Left cardiac atrium (tissue), 4 donors: ENCODE measurements around the gene NOL3. TPM values are rescaled to one million over a fixed set of nuclear protein-coding genes. Genes with fewer than 3 reads are reported as not detected.

Experiments
- ATAC-seq, 2 donors: fragments of 200-7000 bp; cut with Tn5 transposase; one replicate each; pipeline ENCODE4 v1.9.1; 2020; ENCODE audit warnings: mild to moderate bottlenecking in 2 of 2, moderate library complexity in 2 of 2
- DNase-seq: peaks from one replicate; pipeline ENCODE4 v3.0.0-alpha.2; 2020
- intact Hi-C, 2 donors: fragments of 100-400 bp; cut with DNase I; formaldehyde crosslinking; loops; one replicate each; pipeline versions ENCODE4 v1.14.1 to v1.15.1; 2022 to 2023
- total RNA-seq, 2 donors: library from RNA; stranded (reverse); fragmentation: NEBNext Ultra II Directional; extraction: Animal tissue kit (Norgen Biotek cat#: 25700); gene quantifications; one replicate each; pipeline ENCODE4 v1.2.1, GENCODE V29; 2021
- donor health status: DM: no; HTN: yes; CAD: no.
- donor health status: DM: no; HTN: yes; CAD: no; lungs with severe emphysema.
- donor health status: DM: yes; HTN: yes; CAD: no.
- donor health status: Dilated cardiomyopathy.

The NOL3 gene
- total RNA-seq, 2 donors from 2014 or later: 58.6 to 80.5 TPM

DNA sequence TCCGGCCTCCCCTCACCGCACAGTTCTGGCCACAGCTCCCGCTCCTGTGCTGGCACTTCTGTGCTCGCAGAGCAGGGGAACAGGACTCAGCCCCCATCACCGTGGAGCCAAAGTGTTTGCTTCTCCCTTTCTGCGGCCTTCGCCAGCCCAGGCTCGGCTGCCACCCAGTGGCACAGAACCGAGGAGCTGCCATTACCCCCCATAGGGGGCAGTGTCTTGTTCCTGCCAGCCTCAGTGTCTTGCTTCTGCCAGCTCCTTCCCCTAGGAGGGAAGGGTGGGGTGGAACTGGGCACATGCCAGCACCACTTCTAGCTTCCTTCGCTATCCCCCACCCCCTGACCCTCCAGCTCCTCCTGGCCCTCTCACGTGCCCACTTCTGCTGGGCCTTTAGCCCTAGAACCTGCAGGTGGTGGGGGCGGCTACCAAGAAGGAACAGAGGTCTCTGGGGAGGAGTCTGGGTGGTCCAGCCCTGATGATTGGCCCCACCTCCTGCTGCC, 27.9 kb downstream of the NOL3 start:
- DNase-seq (peak; percentile 54), ATAC-seq (peak; percentile 16 to 45)
- intact Hi-C loops: no loop called here

DNA sequence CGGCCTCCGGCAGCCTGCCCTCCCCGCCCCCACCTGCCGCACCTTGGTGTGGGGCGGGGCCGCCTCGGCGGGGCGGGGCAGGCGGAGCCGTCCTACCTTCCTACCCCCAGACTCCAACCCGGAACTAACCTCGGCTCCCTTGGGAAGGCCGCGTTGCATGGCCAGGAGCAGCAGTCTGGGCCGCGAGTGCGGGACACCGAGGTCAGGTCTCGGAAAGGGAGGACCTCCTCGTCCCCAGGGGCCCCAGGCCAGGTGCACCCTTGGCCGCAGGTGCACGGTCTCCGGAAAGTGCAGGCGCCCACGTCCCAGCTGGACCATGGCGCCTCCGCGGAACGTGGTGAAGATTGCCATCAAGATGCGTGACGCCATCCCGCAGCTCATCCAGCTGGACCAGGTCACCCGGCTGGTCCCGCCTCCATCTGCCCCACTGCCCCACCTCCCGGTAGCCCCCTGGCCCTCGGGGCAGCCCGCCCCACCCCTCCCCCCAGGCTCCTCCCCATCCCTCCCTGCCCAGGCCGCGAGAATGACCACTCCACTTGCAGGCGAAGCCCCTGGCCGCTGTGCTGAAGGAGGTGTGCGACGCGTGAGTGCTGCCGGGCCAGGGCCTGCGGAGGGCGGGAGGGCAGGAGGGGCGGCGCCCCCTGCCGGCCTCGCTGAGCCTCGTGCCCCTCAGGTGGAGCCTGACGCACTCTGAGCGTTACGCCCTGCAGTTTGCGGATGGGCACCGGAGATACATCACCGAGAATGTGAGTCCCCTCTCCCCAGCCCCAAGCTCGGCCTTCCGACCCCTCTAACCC, 28.9 kb downstream of the NOL3 start, which contains the start of gene ELMO3:
Gene ELMO3, plus strand, starts transcription at position 121 of the 797 bp plus-strand sequence. Its CDS starts 196 bp downstream, at position 317.
- peak; percentile 28 to 47 for ATAC-seq
- intact Hi-C loops: no loop called here
- DNase-seq: no peak

DNA sequence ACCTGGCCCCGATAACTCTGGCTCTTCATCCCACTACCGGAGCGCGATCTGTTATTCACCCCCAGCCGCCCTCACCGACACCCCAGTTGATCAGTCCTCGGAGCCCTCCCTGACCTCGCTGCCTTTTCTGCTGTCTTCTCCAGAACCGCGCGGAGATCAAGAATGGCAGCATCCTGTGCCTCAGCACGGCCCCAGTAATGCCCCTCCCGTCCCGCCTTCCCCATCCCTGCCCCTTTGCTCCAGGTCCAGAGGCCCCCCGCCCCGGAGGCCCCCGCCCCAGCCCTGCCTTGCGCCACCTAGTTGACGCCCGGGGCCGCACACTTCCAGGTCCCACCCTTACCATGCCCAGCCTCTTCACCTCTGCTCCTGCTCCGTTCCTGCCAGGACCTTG, 29.5 kb downstream of the NOL3 start:
- peak; percentile 3 to 5 for ATAC-seq
- no peak for DNase-seq
- intact Hi-C loops: no loop called here

DNA sequence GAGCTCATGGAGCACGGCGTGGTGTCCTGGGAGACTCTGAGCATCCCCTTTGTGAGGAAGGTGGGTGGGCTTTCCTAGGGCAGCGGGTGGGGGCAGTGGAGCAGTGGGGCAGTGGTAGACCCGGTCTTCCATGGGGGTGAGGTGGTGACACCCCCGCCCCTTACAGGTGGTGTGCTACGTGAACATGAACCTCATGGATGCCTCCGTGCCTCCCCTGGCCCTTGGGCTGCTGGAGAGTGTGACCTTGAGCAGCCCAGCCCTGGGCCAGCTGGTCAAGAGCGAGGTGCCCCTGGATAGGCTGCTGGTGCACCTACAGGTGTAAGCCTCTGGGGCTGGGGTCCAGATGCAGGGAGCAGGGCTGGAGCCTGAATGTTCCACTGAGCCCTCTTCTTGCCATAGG, 30.2 kb downstream of the NOL3 start:
- no peak for DNase-seq
- intact Hi-C loops: no loop called here
- ATAC-seq: no peak

DNA sequence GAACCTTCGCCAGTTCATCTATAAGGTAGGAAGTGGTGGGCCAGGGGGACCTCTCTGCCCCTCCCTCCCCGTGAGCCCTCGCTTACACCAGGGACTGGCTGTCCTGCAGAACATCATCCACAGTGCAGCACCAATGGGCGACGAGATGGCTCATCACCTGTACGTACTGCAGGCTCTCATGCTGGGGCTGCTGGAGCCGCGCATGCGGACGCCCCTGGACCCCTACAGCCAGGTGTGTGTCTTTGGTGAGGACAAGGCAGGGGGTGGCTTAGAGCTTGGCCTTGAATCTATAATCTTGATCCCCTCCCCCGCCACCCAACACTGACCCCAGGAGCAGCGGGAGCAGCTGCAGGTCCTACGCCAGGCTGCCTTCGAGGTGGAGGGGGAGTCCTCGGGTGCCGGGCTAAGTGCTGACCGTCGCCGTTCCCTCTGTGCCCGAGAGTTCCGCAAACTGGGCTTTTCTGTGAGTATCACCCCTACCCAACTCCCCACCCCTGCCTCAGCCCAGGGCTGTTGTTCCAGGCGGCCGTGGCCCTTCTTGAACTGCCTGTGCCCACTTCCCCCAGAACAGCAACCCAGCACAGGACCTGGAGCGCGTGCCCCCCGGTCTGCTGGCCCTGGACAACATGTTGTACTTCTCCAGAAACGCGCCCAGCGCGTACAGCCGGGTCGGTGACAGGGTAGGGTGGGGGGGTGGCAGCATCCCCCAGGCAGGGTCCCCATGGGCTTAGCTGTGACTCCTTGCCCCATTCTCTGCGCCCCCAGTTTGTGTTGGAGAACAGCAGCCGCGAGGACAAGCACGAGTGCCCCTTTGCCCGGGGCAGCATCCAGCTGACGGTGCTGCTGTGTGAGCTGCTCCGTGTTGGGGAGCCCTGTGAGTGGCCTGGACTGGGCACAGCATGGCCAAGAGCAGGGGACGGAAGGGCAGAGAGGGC, 31.3 kb downstream of the NOL3 start:
- no peak for ATAC-seq
- intact Hi-C loops: no loop called here
- DNase-seq: no peak

DNA sequence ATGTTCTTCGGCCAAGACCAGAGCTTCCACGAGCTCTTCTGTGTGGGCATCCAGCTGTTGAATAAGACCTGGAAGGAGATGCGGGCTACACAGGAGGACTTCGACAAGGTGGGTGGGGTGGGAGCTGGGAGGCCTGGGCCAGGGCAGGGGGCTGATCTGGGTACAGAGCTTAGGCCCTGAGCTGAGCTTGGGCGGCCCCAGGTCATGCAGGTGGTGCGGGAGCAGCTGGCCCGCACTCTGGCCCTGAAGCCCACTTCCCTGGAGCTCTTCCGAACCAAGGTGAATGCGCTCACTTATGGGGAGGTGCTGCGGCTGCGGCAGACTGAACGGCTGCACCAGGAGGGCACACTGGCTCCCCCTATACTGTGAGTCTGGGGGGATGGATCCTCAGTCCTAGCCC, 32.1 kb downstream of the NOL3 start:
- DNase-seq: no peak
- ATAC-seq: no peak
- intact Hi-C loops: no loop called here

DNA sequence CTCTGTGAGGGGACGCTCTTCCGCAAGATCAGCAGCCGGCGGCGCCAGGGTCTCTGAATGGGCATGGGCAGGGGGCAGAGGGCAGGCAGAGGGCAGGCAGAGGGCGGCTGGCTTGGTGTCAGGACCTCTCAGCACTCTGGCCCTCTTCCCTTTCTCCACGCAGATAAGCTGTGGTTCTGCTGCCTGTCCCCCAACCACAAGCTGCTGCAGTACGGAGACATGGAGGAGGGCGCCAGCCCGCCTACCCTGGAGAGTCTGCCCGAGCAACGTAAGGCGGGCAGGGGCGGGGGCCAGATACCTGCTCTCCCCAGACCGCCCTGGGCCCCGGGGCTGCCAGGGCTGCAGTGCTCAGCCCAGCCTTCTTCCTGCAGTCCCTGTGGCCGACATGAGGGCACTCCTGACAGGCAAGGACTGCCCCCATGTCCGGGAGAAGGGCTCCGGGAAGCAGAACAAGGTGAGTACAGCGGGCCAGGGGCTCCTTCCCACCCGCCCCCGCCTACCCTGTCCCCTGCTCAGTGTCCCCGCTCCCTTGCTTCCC, 32.7 kb downstream of the NOL3 start:
- intact Hi-C loops: no loop called here
- DNase-seq (no peak), ATAC-seq (no peak)

DNA sequence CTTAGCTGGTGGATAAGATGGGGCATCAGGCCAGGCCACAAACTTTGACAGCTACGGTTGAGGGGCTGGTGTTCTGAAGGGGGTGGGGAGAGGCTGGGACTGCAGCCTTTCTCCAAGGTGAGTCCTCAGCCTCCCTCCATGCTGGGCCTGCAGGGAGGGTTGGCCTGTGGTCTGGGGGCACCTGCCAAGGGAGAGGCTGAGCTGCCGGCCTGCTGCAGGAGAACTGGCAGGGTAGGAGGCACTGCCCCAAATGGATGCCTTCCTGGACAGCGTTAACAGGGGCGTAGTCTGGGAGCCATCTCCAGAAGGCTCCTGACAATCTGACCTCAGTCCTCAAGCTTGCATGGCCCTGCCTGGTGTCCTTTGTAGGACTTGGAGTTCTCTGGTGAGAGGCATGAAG, 33.7 kb downstream of the NOL3 start:
- no peak for ATAC-seq
- intact Hi-C loops: no loop called here
- no peak for DNase-seq

DNA sequence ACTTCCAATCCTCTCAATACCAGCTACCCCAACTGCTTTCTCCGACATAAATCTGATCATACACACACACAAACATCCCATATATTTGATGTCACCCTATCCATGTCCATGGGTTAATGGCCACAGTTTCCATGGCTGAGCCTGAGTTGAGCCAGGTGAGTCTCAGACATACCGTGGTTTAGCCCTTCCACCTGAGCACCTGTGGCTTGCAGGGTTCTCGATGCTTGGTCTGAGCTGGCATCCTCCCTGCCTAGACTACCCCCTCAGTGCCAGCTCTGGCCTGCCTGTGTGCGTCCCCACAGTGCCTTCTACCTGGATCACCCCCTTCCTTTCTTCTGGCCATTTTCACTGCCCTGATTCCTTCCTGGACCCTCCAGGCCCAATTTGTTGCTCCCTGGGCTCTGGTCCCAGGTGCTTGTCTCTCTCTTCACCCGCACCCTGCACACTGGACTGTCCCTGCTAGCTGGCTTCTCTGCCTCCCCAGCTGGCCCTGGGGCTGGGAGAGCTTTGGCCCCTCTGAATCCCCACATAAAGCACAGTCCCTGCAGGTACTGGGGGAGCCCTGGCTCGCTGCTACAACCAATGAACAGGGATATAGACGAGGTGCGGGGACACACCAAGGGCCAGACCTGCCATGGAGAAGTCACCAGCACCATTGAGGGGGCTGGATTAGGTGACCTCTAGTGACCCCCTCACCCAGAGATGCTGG, 35.9 kb downstream of the NOL3 start:
- ATAC-seq (no peak), DNase-seq (no peak)
- intact Hi-C loops: no loop called here

DNA sequence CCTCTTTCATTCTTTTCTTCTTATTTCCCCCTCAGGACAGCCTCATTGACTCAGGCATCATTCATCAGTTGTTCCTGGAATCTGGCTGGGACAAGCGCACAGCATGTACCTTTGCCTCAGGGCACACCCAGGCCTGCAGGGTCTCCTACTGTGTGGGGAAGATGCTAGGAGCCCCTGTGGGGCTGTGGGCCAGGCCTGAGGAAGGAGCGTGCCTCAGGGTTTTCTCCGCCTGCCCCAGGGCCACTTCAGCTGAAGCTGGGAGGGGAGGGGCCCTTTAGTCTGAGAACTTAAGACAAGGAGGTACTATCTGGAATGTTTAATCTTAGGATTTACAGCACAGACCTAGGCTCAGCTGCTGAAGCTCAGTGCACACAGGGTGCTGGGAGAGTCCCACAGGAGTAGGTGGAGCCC, 36.5 kb downstream of the NOL3 start:
- ATAC-seq (no peak), DNase-seq (no peak)
- intact Hi-C loops: no loop called here

DNA sequence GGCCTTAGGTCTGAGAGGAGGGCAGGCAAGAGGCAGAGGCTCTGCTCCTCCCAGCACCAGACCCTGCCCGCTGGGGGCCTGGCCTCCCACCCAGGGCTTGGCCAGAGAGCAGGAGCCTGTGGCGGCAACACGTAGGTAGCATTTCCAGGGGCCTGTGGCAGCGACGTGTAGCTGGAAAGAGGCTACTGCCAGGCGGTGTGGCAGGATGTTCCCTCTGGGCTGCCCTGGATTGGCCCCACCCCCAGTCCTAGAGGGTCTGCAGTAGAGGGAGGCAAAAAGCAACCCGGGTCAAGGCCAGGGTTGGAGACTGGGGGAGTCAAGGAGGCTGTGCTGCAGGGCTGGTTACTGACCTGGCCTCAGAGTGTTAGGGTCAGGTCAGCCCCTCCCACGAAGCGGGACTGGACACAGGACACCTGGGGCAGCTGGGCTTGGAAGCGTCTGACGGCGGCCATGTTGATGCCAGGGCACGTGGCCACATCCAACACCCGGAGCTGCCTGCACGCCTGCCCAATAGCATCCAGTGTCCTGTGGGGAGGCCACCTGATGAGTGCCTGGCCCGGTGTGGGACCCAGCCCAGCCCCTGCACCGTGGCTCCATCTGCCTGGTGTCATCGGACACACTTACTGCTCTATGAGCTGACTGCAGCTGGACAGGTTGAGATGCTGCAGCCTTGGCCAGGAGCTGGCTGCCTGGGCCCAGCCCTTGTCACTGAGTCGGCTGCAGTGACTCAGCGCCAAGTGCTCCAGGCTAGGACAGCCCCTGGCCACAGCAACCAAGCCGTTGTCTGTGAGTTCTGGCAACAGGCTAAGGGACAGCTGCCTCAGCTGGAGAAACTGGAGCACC, 37.1 kb downstream of the NOL3 start:
- DNase-seq (no peak), ATAC-seq (peak in 1 of 2 donors; percentile 13)
- intact Hi-C loops: no loop called here

DNA sequence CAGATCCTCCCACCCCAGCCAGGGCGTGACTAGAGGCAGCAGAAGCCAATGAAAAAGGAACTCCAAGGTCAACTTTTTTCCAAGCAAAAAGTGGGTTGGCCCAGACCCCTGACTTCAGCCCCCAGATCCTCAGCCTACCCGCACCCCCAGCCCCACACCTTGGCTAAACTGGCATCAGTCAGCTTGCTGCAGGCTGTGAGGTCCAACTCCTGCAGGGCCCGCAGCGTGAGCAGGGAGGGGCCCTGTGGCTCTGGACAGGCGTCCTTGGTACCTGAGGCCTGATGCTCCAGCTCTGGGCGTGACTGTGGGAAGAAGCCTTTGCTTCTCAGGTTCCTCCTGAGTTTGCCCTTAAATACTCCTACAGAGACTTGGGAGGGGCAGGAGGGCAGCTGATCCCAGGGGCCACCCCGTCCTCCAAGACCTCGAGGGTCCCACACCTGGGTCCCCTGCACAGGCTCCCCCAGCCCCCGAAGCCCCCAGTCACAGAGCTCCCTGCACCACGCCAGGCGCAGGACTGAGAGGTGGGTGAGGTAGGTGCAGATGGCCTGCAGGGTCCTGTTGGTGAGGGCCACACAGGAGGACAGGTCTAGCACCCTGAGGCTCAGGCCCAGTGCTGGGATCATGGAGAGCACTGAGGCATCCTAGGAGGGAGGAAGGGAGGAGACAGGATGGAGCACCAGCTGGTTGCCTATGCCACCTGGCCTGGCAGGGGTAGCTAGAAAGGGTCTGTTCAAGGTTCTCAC, 38.0 kb downstream of the NOL3 start:
- intact Hi-C loops: no loop called here
- ATAC-seq: no peak
- DNase-seq: no peak

DNA sequence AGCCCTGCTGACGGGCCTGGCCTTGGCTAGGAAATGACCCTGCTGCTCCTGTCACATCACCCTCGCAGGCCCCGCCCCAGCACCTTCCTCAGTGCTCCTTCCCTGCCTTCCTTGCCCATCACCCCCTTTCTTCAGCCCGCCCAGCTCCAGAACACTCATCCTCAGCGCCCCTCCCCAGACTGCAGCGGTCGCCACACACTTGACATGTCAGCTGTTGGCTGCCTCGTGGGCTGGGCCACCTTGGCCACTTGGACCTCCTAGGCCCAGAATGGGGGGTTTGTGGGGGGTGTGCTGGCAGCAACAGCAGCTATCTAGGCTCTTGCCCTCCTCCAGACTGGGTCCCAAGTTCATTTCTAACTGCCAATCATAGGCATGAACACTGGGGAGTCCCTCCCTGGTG, 39.2 kb downstream of the NOL3 start:
- intact Hi-C loops: no loop called here
- DNase-seq (no peak), ATAC-seq (no peak)

DNA sequence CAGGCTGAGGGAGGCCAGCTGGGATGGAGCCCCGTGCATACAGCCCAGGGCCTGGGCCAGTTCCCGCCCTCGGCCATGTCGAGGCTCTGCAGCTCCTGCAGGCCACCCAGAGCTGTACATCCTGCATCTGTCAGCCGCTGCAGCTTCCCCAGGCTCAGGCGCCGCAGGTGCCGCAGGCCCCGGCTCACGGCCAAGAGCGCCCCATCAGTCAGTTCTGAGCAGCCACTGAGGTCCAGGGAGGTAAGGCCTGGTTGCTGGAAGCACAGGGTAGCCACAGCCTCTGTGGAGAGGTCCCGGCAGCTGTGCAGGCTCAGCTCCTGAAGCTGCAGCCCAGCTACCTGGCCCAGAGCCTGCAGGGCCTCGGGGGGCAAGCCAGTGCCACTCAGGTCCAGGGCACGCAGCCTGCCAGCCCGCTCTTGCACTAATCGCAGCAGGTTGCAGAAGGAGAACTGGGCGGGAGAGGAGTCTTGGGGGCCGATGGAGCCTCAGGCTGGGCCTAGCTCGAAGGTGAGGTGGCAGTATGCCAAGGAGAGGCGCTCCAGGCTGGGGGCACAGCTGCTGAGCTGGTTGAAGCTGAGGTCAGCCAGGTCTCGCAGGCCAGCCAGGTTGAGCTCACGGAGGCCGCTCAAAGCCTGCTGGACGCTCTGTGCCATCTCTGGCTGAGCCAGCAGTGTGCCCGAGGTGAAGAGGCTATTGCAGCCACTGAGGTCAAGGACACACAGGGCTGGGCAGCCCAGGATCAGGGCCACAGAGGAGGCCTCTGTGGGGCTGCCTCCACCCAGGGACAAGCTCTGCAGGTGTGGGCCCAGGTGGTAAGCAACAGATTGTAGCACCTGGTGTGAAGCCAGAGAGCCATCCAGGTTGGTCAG, 40.0 kb downstream of the NOL3 start:
- ATAC-seq: peak in 1 of 2 donors; percentile 20
- intact Hi-C loops: no loop called here
- DNase-seq: no peak

DNA sequence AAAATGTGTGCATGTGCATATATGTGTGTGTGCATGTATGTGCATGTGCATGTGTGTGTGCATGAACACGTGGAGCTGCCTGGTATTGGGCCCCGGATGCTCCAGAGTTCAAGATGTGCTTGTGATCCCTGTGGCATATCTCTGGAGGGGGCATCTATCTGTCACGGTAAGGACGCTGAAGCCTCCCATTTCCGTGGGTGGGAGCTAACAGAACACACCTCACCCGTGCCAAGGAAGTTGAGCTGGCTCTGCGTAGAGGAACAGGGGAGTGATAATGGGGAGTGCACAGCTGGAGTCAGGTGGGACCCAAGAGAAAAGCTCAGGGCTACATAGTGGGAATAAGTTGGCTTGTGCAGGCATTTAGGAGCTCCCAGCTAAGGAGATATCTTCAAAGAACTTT, 41.3 kb downstream of the NOL3 start:
- DNase-seq (no peak), ATAC-seq (no peak)
- intact Hi-C loops: no loop called here

DNA sequence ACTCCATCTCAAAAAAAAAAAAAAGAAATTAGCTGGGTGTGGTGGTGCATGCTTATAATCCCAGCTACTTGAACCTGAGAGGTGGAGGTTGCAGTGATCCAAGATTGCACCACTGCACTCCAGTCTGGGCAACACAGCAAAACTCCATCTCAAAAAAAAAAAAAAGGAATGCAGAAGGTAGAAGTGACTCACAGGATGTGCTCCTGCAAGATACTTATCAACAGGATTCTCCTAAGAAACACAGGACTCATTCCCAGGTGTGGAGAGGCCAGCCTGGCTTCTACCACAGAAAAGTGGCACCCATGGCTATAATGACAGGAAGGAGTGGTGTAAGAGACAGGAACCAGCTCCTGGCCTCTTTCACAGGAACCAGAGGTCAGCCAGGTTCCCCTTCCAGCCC, 42.4 kb downstream of the NOL3 start:
- intact Hi-C loops: no loop called here
- DNase-seq: no peak
- no peak for ATAC-seq
